Peyer's patch (tissue), 4 donors: Measurements from ENCODE around the gene CDADC1.

Experiments
- POLR2A ChIP-seq, 2 donors: fragments of 450-650 bp; IDR thresholded peaks; one replicate each; pipeline ENCODE4 v1.5.1; 2017; ENCODE audit warnings: antibody characterized with exemption in 2 of 2, mild to moderate bottlenecking in 2 of 2, moderate library complexity in 2 of 2
- TF ChIP-seq, protein P1 (sequence below), 6 experiments: fragments of 450-650 bp in 4 of 6; fragments of 200-600 bp in 2 of 6; sonication (generic) in 1 of 6; IDR thresholded peaks; one replicate each; pipeline ENCODE4 v1.5.1; 2017 to 2019; ENCODE audit warnings: antibody characterized with exemption in 6 of 6, mild to moderate bottlenecking in 3 of 6, moderate library complexity in 1 of 6

DNA sequence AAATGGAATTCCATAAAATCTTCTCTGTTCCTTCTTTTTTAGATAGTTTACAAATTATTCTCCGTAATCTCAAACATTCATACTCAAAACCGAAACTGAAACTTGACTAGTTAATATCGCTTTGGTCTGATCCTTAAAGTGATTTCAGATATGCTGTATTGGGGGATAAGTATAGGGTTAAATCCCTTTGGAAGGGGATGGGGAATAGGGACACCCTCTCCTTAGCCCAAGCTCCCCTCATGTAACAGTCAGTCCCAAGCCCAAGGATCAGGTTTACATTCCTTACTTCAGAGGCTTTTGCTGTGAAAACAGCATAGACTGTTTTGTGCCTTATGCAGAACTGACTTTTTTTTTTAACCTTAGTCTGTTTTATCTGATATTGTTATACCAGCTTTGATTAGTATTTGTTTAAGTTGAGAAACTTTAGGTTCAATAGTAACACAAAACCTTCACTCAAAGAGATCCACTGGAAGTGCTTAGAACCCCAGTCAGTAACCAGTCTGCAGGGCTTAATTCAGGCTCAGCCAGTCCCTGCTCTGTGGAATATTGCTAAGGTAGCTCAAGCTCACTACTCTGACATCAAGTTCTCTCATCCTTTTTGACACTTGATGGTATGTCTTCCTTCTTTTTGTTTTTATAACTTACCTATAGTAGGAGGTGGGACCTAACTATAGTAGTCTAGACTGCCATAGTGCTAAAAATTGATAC lies 10.5 kb downstream of the CDADC1 start:
- TF ChIP-seq, protein P1, sequence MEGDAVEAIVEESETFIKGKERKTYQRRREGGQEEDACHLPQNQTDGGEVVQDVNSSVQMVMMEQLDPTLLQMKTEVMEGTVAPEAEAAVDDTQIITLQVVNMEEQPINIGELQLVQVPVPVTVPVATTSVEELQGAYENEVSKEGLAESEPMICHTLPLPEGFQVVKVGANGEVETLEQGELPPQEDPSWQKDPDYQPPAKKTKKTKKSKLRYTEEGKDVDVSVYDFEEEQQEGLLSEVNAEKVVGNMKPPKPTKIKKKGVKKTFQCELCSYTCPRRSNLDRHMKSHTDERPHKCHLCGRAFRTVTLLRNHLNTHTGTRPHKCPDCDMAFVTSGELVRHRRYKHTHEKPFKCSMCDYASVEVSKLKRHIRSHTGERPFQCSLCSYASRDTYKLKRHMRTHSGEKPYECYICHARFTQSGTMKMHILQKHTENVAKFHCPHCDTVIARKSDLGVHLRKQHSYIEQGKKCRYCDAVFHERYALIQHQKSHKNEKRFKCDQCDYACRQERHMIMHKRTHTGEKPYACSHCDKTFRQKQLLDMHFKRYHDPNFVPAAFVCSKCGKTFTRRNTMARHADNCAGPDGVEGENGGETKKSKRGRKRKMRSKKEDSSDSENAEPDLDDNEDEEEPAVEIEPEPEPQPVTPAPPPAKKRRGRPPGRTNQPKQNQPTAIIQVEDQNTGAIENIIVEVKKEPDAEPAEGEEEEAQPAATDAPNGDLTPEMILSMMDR (IDR thresholded peaks at IDR 0.05) = no peak
- TF ChIP-seq POLR2A (IDR thresholded peaks at IDR 0.05) = no peak
